HG03064 (cell line): ENCODE results near the gene RABGEF1.
"Not testable (repeated sequence)": the region's sequence is repeated elsewhere in the genome, so short reads cannot be mapped to it uniquely, and the experiment has no call there.

Experiments used
- ATAC-seq: cut with Tn5 transposase; IDR thresholded peaks from one replicate; pipeline ENCODE4 v1.9.1; 2021; ENCODE audit warnings: low read depth; ENCODE audit not compliant: unreplicated experiment

RABGEF1 gene

GRCh38 chr7:66740302-66740979, at the start of gene RABGEF1:
RABGEF1 (plus strand) TSS chr7:66740733; CDS start chr7:66771900, 31,167 bp downstream.
- ATAC-seq: peak; percentile 78

- no peak for ATAC-seq
These were observed 47.2 kb upstream of the RABGEF1 start for GRCh38 chr7:66693331-66693730.

GRCh38 chr7:66694286-66694685, 46.2 kb upstream of the RABGEF1 start:
- no peak for ATAC-seq

DNA sequence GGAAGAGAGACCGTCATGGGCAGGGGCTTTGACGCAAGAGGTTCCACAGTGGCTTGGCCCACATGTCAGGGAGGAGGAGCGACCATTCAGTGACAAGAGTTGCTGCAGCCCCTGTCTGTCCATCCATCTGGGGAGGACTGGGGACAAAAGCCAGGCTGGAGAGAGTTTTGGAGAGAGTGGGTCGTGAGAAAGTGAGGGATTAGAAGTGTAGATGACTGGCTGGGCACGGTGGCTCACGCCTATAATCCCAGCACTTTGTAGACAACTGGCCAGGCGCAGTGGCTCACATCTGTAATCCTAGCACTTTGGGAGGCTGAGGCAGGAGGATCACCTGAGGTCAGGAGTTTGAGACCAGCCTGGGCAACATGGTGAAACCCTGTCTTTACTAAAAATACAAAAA, 45.1 kb upstream of the RABGEF1 start:
- not testable (repeated sequence) for ATAC-seq

DNA sequence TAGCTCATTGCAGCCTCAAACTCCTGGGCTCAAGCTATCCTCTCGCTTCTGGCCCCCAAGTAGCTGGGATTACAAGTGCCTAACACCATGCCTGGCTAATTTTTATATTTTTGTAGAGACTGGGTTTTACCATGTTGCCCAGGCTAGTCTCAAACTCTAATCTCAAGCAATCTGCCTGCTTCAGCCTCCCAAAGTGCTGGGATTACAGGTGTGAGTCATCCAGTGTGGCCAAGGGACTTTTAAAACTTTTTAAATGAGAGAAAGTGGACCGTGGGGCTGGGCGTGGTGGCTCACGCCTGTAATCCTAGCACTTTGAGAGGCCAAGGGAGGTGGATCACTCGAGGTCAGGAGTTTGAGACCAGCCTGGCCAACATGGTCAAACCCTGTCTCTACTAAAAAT, 44.4 kb upstream of the RABGEF1 start:
- ATAC-seq: not testable (repeated sequence)

- no peak for ATAC-seq
These were observed 43.8 kb upstream of the RABGEF1 start for GRCh38 chr7:66696774-66697191.

DNA sequence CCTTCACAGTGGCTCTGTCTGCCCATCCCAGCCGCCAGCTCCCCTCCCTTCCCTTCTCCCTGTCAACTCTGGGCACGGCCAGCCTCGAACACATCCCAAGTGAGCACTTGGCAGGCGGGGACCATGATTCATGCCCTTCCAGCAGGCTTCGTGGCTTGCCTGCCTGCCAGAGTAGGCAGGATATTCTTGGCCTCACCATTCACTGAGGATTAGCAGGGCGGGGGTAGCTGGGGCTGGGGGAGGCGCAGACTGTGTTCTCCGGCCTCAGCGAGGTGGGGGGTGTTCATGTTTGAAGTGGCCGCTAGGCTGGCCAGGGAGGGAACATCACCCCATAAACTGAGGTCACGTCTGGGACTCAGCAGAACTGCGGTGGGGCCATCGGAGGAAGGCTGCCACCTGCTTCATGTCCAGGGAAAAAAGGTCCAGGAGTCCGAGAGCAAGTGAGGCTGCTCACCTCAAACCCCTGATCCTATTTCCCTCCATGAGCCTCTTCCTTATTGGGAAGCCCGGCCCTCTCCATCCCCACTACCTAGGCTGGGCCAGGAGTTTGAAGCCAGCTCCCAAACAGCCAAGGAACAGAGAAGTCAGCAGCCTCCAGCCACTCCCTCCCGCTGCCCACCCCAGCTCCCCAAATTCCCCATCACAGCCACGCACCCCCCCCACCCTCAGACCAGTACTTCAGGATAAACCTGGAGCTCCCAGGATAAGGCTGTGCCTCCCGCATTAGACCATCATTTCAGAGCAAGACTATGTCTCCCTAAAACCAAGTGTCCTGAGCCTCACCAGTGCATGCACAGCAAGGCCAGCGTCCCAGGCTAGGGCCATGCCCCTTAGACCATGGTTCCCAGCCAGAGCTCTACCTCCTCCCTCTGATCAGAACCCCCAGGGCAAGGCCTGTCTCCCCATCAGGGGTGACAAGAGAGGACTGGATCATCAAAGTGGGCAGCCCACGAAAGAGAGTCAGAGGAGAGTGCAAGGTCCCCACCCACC, 42.8 kb upstream of the RABGEF1 start:
- ATAC-seq: no peak

- no peak for ATAC-seq
These were observed 41.8 kb upstream of the RABGEF1 start for GRCh38 chr7:66698652-66699205.

GRCh38 chr7:66699998-66700397, 40.5 kb upstream of the RABGEF1 start:
- ATAC-seq: no peak

- no peak for ATAC-seq
These were observed 39.9 kb upstream of the RABGEF1 start for GRCh38 chr7:66700633-66701131.

GRCh38 chr7:66707825-66708224, 32.7 kb upstream of the RABGEF1 start:
- no peak for ATAC-seq

DNA sequence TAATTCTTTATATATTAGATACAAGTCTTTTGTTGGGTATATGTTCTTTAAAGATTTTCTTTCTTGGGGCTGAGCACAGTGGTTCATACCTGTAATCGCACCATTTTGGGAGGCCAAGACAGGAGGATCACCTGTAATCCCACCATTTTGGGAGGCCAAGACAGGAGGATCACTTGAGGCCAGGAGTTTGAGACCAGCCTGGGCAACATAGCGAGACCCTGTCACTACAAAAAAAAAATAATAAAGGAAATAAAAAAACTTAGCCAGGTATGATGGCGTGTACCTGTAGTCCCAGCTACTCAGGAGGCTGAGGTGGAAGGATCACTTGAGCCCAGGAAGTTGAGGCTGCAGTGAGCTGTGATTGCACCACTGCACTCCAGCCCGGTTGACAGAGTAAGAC, 29.8 kb upstream of the RABGEF1 start:
- not testable (repeated sequence) for ATAC-seq

DNA sequence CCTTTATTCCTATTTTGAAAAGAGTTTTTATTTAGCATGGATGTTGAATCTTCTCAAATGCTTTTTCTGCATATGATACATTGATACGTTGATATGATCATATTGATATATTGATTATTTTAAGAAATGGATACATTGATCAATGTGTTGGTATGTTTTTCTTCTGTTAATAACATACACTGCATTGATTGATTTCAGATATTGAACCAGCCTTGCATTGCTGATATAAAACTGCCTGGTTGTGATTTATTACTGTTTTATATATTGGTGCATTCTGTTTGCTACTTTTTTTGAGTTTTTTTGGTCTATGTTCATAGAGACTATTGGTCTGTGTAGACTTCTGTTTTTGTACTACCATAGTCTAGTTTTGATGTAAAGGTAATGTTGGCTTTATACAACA, 26.8 kb upstream of the RABGEF1 start:
- ATAC-seq: no peak

GRCh38 chr7:66716634-66717033, 23.9 kb upstream of the RABGEF1 start:
- not testable (repeated sequence) for ATAC-seq

GRCh38 chr7:66720561-66720960, 20.0 kb upstream of the RABGEF1 start:
- no peak for ATAC-seq

GRCh38 chr7:66725843-66726242, 14.7 kb upstream of the RABGEF1 start:
- ATAC-seq: no peak

- ATAC-seq: no peak
These were observed 13.5 kb upstream of the RABGEF1 start for GRCh38 chr7:66727058-66727457.

DNA sequence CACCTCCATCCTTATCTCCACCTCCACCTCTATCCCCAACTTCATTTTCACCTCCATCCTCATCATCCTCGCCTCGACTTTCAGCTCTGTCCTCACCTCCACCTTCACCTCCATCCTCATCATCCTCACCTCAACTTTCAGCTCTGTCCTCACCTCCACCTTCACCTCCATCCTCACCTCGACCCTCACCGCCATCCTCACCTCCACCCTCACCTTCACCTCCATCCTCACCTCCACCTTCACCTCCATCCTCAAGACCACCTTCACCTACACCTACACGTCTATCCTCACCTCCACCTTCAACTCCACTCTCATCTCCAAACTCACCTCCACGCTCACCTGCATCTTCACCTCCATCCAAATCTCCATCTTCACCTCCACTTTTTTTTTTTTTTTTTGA, 12.0 kb upstream of the RABGEF1 start:
- ATAC-seq: no peak

- ATAC-seq: no peak
These were observed 11.3 kb upstream of the RABGEF1 start for GRCh38 chr7:66729274-66729673.

DNA sequence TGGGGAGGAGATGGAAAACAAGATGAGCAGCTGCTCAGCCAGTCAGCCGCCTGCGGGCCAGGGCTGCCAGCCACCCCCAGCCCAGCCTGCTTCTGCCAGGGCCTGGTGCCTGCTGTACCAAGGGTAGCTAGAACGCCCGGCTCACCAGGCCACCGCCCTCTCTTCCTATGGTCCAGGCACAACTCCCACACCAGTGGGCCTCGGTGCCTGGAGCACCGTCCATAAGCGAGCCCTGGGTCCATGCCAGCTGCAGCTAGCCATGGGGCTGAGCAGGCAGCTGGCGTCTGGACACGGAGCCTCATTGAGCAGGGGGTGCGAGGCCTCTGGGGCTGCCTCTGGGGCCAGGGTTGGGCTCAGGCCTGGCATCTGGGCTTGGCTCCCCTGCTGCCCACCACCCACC, 8.5 kb upstream of the RABGEF1 start:
- no peak for ATAC-seq

DNA sequence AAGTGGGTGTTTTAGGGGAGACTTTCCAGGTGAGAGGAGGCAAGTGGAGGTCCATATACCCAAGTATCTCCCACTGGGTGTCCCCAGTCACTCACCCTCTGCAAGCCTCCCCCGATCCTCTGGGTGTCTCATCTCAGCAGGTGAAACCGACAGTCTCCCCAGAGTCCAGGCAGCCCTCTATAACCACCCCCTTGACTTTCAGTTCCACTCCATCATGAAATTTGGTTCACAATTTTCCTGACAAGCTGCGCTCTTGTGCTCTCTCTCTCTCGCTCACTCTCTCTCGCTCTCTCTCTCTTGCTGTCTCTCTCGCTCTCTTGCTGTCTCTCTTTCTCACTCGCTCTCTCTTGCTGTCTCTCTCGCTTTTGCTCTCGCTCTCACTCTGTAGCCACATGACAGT, 8.1 kb upstream of the RABGEF1 start:
- ATAC-seq: no peak
